CD4-positive, alpha-beta memory T cell (primary cell): ENCODE results near the gene AADAT. TPM values are rescaled to one million over a fixed set of nuclear protein-coding genes. Genes with fewer than 3 reads are reported as not detected.
"Not testable (repeated sequence)": the region's sequence is repeated elsewhere in the genome, so short reads cannot be mapped to it uniquely, and the experiment has no call there.

ENCODE experiments used
- CTCF ChIA-PET: fragments of 350-600 bp; sonication (Branson Sonifier 250); formaldehyde crosslinking; loops from one replicate; lab custom pipeline; 2021; ENCODE audit warnings: inconsistent platforms; ENCODE audit not compliant: partially characterized antibody; lab: Charles Lee
- POLR2A ChIA-PET: fragments of 350-600 bp; sonication (Branson Sonifier 250); formaldehyde crosslinking; loops from one replicate; lab custom pipeline; 2021; ENCODE audit not compliant: partially characterized antibody; lab: Charles Lee
- DNase-seq, 5 donors: peaks; one replicate each; pipeline versions ENCODE4 v3.0.0 to v3.0.0-alpha.2; 2020 to 2022; ENCODE audit warnings: mixed read lengths in 1 of 5
- H3K27ac ChIP-seq: one replicate; pipeline ENCODE4 v1.7.0; 2013; ENCODE audit warnings: low read depth, low read length
- H3K27me3 ChIP-seq: 2 replicates; pipeline ENCODE4 v1.7.0; 2013; ENCODE audit warnings: mild to moderate bottlenecking, low read length, moderate library complexity; ENCODE audit not compliant: insufficient read depth
- H3K36me3 ChIP-seq: 2 replicates; pipeline ENCODE4 v1.7.0; 2013; ENCODE audit warnings: mild to moderate bottlenecking, low read length, moderate library complexity; ENCODE audit not compliant: insufficient read depth
- H3K4me1 ChIP-seq: 2 replicates; pipeline ENCODE4 v1.7.0; 2013; ENCODE audit warnings: mild to moderate bottlenecking, low read length, moderate library complexity; ENCODE audit not compliant: insufficient read depth
- H3K4me3 ChIP-seq, 2 donors: one replicate each; pipeline ENCODE4 v1.7.0; 2013; ENCODE audit warnings: low read length in 2 of 2, mild to moderate bottlenecking in 1 of 2
- H3K9me3 ChIP-seq, 2 donors: one replicate each; pipeline ENCODE4 v1.7.0; 2013; ENCODE audit warnings: low read length in 2 of 2, control low read depth in 1 of 2; ENCODE audit not compliant: control insufficient read depth in 1 of 2
- H3K27ac Mint-ChIP-seq, 7 donors: one replicate each; pipeline ENCODE4 v1.8.0; 2020 to 2021; ENCODE audit warnings: mixed read lengths in 7 of 7, mild to moderate bottlenecking in 6 of 7, inconsistent platforms in 3 of 7, moderate library complexity in 3 of 7
- H3K27me3 Mint-ChIP-seq, 2 donors: one replicate each; pipeline ENCODE4 v1.8.0; 2020 to 2021; ENCODE audit warnings: mixed read lengths in 2 of 2
- H3K36me3 Mint-ChIP-seq, 2 donors: one replicate each; pipeline ENCODE4 v1.8.0; 2020 to 2021; ENCODE audit warnings: mixed read lengths in 2 of 2, inconsistent platforms in 1 of 2, mild to moderate bottlenecking in 1 of 2
- H3K4me1 Mint-ChIP-seq, 4 donors: one replicate each; pipeline ENCODE4 v1.8.0; 2020 to 2021; ENCODE audit warnings: mixed read lengths in 4 of 4, mild to moderate bottlenecking in 1 of 4
- H3K4me3 Mint-ChIP-seq, 8 donors: one replicate each; pipeline ENCODE4 v1.8.0; 2020 to 2021; ENCODE audit warnings: mixed read lengths in 8 of 8, mild to moderate bottlenecking in 7 of 8, moderate library complexity in 6 of 8, inconsistent platforms in 3 of 8
- H3K9me3 Mint-ChIP-seq, 8 donors: one replicate each; pipeline ENCODE4 v1.8.0; 2020 to 2021; ENCODE audit warnings: mixed read lengths in 8 of 8, mild to moderate bottlenecking in 5 of 8, inconsistent platforms in 3 of 8, moderate library complexity in 1 of 8
- intact Hi-C: fragments of 100-400 bp; cut with micrococcal nuclease; formaldehyde crosslinking; loops from one replicate; pipeline ENCODE4 v1.15.1; 2023
- polyA plus RNA-seq, 2 donors: library from polyadenylated mRNA; unstranded; fragments of 300-500 nt; fragmentation: Illumina TruSeq; gene quantifications; one replicate each; pipeline ENCODE4 v1.2.3, GENCODE V29; 2021
- total RNA-seq, 2 experiments: library from RNA; stranded (reverse); gene quantifications; one replicate each; pipeline ENCODE4 v1.2.3, GENCODE V29; 2021

AADAT gene
- total and polyA plus RNA-seq, 4 experiments from 2014 or later: not detected

DNA sequence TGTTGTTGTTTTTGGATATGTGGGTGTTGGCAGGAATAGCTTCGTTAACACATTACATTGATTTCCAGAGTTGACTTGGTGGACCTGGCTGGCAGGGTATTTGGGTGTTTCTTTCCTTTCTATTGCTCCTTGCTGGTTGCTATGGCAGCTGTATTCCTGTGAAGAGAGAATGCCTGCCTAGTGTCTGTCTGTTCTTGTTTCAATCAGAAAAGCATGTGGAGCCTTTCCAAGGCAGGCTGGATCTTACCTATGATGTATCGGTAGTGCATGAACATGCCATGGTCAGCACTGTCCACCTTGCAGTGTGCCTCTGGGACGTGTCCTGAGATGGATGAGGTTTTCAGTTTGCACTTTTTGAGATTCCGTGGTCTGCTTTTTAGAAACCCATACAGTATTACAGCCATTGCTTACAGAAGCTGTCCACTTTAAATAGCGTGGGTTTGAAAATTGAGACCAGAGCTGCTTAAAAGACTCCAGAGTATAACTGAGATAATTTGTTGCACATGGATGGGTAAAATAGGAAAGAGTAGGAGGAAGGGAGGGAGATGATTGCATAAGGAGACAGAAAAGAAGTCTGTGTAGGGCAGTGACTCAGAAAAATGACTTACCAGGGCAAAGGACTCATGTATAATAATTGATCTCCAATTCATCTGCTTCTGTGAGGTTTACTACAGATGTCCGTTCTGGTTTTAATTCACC lies 20.0 kb upstream of the AADAT start:
- H3K4me3 Mint-ChIP-seq: no peak overlapping the region
- H3K36me3 Mint-ChIP-seq: no peaks in the 10 kb centered on the region
- peaks cover 0 to 2% (median 0%) of the 10 kb centered on the region in 8 donors for H3K9me3 Mint-ChIP-seq
- H3K27ac Mint-ChIP-seq: no peak overlapping the region
- H3K27me3 ChIP-seq: no peaks in the 10 kb centered on the region
- H3K4me3 ChIP-seq: no peak overlapping the region
- no peak overlapping the region for H3K27ac ChIP-seq
- H3K27me3 Mint-ChIP-seq: peaks cover 1 to 4% of the 10 kb centered on the region in 2 donors
- H3K9me3 ChIP-seq: no peaks in the 10 kb centered on the region
- no peak for DNase-seq
- H3K4me1 Mint-ChIP-seq: no peaks in the 10 kb centered on the region
- no peaks in the 10 kb centered on the region for H3K4me1 ChIP-seq
- no peaks in the 10 kb centered on the region for H3K36me3 ChIP-seq
- CTCF ChIA-PET: no interaction called here
- intact Hi-C loops: no loop called here
- POLR2A ChIA-PET: no interaction called here

GRCh38 chr4:170106900-170107299 lies 17.1 kb upstream of the AADAT start:
- no peak overlapping the region for H3K27ac ChIP-seq
- no peaks in the 10 kb centered on the region for H3K36me3 ChIP-seq
- Mint-ChIP-seq H3K4me1 (no peaks in the 10 kb centered on the region), H3K27ac (no peak overlapping the region), H3K36me3 (no peaks in the 10 kb centered on the region), H3K9me3 (peaks cover 0 to 2% (median 0%) of the 10 kb centered on the region in 8 donors), H3K4me3 (no peak overlapping the region), H3K27me3 (peaks cover 1 to 2% of the 10 kb centered on the region in 2 donors)
- no peaks in the 10 kb centered on the region for H3K27me3 ChIP-seq
- no peak overlapping the region for H3K4me3 ChIP-seq
- ChIA-PET CTCF (no interaction called here), POLR2A (no interaction called here)
- intact Hi-C loops: no loop called here
- no peaks in the 10 kb centered on the region for H3K4me1 ChIP-seq
- DNase-seq: no peak
- H3K9me3 ChIP-seq: no peaks in the 10 kb centered on the region

- POLR2A ChIA-PET: no interaction called here
- intact Hi-C loops: no loop called here
- Histone ChIP-seq H3K4me1 (no peaks in the 10 kb centered on the region), H3K36me3 (no peaks in the 10 kb centered on the region), H3K27me3 (no peaks in the 10 kb centered on the region), H3K4me3 (no peak overlapping the region), H3K27ac (no peak overlapping the region), H3K9me3 (no peaks in the 10 kb centered on the region)
- H3K4me3 Mint-ChIP-seq: no peak overlapping the region
- no peak overlapping the region for H3K27ac Mint-ChIP-seq
- H3K36me3 Mint-ChIP-seq: no peaks in the 10 kb centered on the region
- no peaks in the 10 kb centered on the region for H3K9me3 Mint-ChIP-seq
- no peak for DNase-seq
- H3K4me1 Mint-ChIP-seq: no peaks in the 10 kb centered on the region
- CTCF ChIA-PET: no interaction called here
- peaks cover 0 to 3% of the 10 kb centered on the region in 2 donors for H3K27me3 Mint-ChIP-seq
Measured at GRCh38 chr4:170102426-170102825, 12.7 kb upstream of the AADAT start.

- H3K4me1 Mint-ChIP-seq, H3K27me3 ChIP-seq, H3K36me3 Mint-ChIP-seq, H3K4me1 ChIP-seq, DNase-seq, CTCF ChIA-PET, POLR2A ChIA-PET, H3K4me3 ChIP-seq, H3K9me3 Mint-ChIP-seq, H3K36me3 ChIP-seq, H3K27me3 Mint-ChIP-seq, H3K9me3 ChIP-seq, H3K27ac ChIP-seq, H3K4me3 Mint-ChIP-seq, H3K27ac Mint-ChIP-seq, intact Hi-C loops: not testable (repeated sequence)
Measured at GRCh38 chr4:170098171-170098570, 8.4 kb upstream of the AADAT start.

DNA sequence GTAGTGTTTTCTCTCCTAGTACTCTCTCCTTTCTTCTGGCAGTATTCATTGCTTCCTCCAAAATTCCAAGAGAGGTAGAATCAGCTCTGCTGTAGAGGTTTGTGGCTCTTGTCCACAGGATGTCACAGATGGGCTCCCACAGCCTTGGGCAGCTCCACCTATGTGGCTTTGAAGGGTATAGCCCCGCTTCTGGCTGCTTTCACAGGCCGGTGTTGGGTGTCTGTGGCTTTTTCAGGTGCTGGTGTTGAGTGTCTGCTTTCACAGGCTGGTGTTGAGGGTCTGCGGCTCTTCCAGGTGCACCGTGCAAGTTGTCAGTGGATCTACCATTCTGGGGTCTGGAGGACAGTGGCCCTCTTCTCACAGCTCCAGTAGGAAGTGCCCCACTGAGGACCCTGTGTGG lies 7.9 kb upstream of the AADAT start:
- DNase-seq: no peak
- no peaks in the 10 kb centered on the region for H3K36me3 ChIP-seq
- no peak overlapping the region for H3K4me3 ChIP-seq
- Mint-ChIP-seq H3K4me1 (no peaks in the 10 kb centered on the region), H3K36me3 (no peaks in the 10 kb centered on the region), H3K27me3 (peaks cover 2 to 4% of the 10 kb centered on the region in 2 donors), H3K9me3 (no peaks in the 10 kb centered on the region), H3K4me3 (no peak overlapping the region), H3K27ac (no peak overlapping the region)
- ChIA-PET POLR2A (no interaction called here), CTCF (no interaction called here)
- intact Hi-C loops: no loop called here
- no peaks in the 10 kb centered on the region for H3K27me3 ChIP-seq
- H3K9me3 ChIP-seq: no peaks in the 10 kb centered on the region
- no peaks in the 10 kb centered on the region for H3K4me1 ChIP-seq
- H3K27ac ChIP-seq: no peak overlapping the region

GRCh38 chr4:170093973-170094535 lies 4.3 kb upstream of the AADAT start:
- H3K4me3 ChIP-seq: no peak overlapping the region
- H3K9me3 Mint-ChIP-seq: no peaks in the 10 kb centered on the region
- ChIA-PET POLR2A (no interaction called here), CTCF (no interaction called here)
- H3K36me3 Mint-ChIP-seq: no peaks in the 10 kb centered on the region
- peaks cover 13 to 19% of the 10 kb centered on the region in 2 donors for H3K27me3 Mint-ChIP-seq
- no peak overlapping the region for H3K4me3 Mint-ChIP-seq
- H3K4me1 ChIP-seq: peaks cover 5% of the 10 kb centered on the region
- H3K27me3 ChIP-seq: no peaks in the 10 kb centered on the region
- intact Hi-C loops: no loop called here
- H3K36me3 ChIP-seq: no peaks in the 10 kb centered on the region
- peaks cover 2 to 11% (median 6%) of the 10 kb centered on the region in 4 donors for H3K4me1 Mint-ChIP-seq
- no peaks in the 10 kb centered on the region for H3K9me3 ChIP-seq
- H3K27ac ChIP-seq: no peak overlapping the region
- DNase-seq: no peak
- H3K27ac Mint-ChIP-seq: no peak overlapping the region

- Mint-ChIP-seq H3K27me3 (peaks cover 20 to 23% of the 10 kb centered on the region in 2 donors), H3K36me3 (no peaks in the 10 kb centered on the region), H3K4me1 (peaks cover 2 to 13% (median 8%) of the 10 kb centered on the region in 4 donors), H3K4me3 (no peak overlapping the region), H3K27ac (no peak overlapping the region), H3K9me3 (no peaks in the 10 kb centered on the region)
- ChIA-PET CTCF (no interaction called here), POLR2A (no interaction called here)
- peaks cover 5% of the 10 kb centered on the region for H3K4me1 ChIP-seq
- H3K27ac ChIP-seq: no peak overlapping the region
- H3K4me3 ChIP-seq: no peak overlapping the region
- H3K27me3 ChIP-seq: no peaks in the 10 kb centered on the region
- DNase-seq: no peak
- intact Hi-C loops: no loop called here
- H3K9me3 ChIP-seq: no peaks in the 10 kb centered on the region
- H3K36me3 ChIP-seq: no peaks in the 10 kb centered on the region
Measured at GRCh38 chr4:170091069-170091696, 1.4 kb upstream of the AADAT start.
